GM21717 (cell line): Measurements from ENCODE around the gene CNTLN.
"Not testable (repeated sequence)": the region's sequence is repeated elsewhere in the genome, so short reads cannot be mapped to it uniquely, and the experiment has no call there.

Experiments
- ATAC-seq: cut with Tn5 transposase; IDR thresholded peaks from one replicate; pipeline ENCODE4 v1.9.1; 2021; ENCODE audit warnings: mild to moderate bottlenecking, moderate library complexity; ENCODE audit not compliant: unreplicated experiment

The CNTLN gene

DNA sequence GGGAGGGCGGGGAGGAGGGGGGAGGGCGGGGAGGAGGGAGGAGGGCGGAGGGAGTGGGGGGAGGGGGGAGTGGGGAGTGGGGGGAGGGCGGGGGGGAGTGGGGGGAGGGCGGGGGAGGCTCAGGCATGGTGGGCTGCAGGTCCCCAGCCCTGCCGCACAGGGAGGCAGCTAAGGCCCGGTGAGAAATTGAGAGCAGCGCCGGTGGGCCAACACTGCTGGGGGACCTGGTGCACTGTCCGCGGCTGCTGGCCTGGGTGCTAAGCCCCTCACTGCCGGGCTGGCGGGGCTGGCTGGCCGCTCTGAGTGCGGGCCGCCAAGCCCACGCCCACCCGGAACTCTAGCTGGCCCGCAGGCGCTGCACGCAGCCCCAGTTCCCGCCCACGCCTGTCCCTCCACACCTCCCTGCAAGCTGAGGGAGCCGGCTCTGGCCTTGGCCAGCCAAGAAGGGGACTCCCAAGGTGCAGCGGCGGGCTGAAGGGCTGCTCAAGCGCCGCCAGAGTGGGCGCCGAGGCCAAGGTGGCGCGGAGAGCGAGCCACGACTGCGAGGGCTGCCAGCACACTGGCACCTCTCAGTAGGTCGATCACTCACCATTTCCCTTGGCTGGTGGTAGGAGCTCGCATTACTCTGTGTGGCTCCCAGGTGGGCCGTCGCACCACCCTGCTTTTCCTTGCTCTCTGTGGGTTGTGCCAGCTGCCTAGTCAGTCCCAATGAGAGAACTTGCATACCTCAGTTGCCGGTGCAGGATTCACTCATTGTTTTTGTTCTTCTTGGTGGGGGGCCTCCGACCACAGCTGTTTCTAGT, 160.2 kb downstream of the CNTLN start:
- ATAC-seq: no peak

DNA sequence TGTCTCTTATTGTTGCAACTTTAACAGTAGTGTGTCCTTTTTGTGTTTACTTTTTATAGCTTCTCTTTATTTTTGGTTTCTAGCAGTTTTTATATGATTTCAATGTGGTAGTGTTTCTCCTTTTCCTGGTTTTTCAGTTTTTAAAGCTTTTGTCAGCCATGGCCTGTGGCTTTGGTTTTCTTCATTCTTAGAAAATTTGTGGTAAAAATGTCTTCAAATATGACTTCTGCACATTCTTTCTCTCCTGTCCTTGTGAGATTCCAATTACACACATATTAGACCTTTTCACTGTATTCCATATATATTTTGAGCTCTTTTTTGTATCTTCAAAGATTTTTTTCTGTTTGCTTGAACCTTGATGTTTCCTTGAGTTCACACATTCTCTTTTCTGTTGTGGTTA, 180.5 kb downstream of the CNTLN start:
- no peak for ATAC-seq

DNA sequence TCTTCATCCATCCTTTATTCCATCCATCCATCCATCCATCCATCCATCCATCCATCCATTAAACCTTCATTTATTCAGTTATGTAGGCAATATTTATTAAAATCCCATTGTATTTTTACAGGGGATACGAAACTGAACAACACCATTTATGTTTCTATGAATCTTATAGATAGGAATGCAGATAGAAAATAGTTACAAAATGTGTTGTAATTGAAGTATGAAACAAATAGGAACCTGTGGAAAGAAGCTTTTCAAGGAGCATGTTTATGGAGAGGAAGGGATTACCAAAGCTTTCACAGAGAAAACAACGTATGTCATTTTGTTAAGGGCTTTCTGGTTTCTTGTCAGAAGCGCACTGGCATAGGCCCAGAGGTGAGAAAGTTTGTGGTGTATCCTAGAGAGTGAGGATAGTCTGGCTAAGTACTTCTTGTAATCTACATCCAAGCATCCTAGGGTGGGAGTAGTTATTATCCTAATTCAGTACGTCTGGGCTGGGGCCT, 184.0 kb downstream of the CNTLN start:
- ATAC-seq: no peak

DNA sequence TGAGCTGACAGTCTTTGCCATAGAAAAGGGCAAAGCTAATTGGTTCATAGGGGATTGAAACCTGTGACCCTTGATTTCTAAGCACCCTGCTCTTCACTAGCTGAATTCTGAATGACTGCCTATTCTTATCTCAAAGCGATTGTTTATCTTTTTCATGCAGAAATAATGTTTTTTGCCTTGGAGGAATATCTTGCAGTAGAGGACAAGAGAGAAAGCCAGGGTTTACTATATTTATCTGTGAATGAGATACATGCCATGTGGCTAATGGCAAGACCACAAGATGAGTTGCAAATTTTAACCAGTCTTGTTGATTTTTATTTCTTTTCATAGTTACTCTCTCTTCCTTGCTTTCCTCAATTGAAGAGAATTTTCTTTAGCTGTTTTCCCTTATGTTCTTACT, 185.0 kb downstream of the CNTLN start:
- ATAC-seq: no peak

DNA sequence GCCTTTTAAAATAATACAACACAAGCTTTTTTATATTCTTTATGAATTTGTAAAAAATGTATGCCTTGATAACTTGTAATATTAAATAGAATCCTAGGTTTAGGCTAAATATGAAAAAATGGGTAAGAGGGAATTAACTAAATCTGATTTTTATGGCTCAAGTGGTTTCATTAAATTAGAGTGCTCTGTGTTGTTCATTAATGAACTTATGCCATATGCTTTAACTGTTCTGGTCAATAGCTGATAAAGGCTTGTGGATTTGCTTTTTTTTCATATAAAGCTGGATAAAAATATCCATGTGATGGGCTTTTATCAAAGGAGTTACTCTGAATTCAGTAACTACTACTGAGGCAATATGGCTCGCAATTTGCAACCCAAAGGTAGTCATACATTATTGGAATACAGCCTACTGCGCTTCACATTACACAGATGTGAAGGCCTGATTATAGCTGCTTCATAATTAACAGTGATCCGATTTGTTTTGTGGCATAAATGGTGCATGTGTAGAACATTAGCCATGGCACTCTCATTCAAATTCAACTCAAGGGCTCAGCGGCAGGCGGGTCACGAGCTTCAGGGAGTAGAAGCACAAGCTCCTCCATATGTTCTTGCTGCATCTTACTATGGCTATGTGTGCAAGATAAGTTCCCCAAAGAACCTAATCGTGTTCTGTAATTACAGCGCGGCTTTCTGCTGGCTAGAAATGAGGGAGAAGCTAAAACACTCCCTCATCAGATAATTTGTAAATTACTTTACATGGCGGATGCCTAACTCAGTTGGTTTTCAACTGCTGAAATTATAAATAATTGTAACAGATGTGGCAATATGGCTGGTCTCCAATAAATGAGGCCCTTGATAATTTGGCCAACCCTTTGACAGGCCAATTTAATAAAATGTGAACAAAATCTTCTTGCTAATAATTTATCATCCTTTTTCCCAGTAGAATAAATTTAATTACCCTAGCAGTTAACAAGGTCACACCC, 188.3 kb downstream of the CNTLN start:
- no peak for ATAC-seq

DNA sequence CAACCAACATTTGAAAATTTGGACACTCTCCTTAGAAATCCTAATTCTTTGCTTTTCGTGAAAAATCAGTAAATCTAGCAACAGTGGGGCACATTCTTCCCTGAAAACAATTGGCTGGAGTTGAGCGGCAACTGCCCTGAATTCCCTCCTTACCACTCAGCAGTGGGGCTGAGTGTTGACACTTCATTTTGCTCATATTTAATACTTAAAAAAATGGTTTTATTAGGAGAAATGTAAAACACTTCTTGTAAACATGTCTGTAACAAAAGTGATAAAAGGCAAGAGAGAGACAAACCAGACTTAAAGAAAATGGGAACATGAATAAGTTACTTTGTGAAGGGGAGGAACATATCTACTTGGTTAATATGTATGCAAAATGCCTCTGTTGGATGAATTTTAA, 193.5 kb downstream of the CNTLN start:
- no peak for ATAC-seq

DNA sequence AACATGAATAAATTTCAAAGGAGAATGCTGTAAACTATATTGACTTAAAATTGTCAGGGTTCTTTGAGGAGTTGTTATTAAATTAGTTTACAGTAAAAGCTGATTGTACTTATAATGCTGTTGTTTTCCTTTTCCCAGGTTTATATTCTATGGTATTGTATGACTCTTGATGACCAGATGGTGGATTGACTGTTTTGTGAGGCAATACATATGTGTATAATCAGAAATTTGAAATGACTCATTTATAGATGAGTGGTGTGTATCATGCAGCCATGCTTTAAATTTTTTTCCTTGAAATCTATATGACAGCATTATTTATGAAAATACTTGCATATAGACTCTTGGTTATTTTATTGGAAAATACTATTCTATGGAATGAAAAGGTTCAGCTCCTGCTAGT, 195.3 kb downstream of the CNTLN start:
- ATAC-seq: no peak

DNA sequence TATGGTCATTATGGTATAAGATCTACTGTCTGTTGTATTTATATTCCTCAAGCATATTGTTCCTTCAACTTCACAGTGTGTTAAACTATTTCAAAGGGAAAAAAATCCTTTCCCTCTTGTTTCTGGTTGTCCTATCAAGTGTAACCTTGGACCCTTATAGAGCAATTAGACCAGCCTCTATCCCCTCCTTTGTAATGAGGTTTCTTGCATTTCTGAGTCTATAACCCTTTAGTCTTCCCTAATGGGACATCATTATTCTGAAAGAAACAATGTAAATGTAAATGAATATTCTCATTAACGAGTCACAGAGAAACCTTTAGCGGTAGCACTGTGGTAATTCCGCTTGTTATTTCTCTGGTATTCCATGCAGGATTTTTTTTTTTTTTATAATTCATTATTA, 197.3 kb downstream of the CNTLN start:
- ATAC-seq: no peak

DNA sequence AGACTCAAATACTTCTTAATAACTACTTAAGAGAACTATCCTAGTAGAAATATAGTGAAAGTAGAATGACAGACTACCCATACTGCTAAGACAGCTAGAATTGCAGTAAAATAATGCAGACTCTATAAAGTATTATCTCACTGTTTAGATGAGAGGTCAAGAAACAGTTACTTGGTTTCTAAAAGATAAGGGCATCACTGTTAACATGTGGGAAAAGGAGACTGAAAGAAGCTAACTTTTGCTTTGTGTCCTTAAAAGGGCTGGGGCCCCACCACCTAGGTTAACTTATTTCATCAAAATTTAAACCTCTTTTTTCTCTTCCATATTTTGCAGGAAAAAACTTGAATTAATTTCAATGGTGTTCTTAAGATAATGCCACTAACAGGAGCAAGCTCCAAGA, 204.3 kb downstream of the CNTLN start:
- no peak for ATAC-seq

DNA sequence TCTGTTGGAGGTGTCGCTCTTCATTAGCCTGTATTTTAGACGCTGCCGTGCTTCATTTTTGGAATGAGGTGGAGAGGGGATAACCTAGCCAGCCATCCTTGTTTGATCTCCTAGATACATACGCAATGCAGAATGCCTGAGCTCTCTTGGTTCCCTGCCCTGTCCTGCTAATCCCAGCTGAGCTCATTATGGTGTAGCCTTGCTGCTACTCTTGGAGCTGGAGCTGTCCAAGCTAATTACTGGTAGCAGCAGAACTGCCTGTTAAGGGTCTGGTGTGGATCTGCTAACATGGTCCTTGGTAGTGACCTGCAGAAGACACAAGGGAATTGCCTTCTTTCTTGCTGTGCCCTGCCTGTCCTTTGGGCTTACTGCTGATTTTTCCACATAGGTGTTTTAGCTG, 207.9 kb downstream of the CNTLN start:
- no peak for ATAC-seq

DNA sequence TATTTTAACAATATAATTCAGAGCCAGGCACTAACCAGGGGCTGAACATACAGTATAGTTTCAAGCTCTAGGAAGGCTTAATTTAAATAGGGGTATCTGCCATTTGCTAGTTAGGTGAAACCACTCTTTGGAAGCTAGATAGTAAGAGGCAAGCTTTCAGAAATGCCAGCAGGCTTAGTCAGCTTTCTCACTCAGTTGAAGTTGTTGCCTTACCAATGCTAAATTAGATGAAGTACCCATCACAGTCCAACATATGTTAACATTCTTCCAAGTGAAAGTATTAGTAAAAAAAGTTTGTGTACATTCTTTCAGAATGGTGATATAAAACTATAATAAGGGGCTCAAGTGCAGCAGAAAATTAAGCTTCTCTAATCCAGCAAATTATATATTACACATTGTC, 215.0 kb downstream of the CNTLN start:
- no peak for ATAC-seq

DNA sequence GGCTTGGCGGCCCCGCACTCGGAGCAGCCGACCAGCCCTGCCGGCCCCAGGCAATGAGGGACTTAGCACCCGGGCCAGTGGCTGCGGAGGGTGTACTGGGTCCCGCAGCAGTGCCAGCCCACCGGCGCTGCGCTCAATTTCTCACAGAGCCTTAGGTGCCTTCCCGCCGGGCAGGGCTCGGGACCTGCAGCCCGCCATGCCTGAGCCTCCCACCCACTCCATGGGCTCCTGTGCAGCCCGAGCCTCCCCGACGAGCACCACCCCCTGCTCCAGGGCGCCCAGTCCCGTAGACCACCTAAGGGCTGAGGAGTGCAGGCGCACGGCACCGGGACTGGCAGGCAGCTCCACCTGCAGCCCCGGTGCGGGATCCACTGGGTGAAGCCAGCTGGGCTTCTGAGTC, 219.2 kb downstream of the CNTLN start:
- not testable (repeated sequence) for ATAC-seq

DNA sequence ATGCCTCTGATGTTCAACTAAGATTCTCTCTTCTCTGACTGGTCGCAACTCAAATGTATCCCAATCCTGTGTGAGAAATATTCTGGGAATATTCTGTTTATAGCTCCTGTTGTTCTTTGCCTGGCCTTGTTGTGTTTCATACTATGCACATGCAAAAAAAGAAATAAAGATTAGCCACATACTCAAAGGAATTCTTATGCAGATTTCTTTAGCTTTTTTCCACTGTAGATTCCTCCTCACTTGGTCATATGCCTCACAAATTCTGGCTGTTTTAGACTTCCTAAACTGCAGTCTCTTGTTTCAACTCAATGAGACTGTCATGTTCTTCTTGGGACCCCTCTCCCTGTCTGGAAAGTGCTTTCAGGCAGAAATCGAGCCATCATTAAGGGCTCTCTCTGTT, 226.5 kb downstream of the CNTLN start:
- no peak for ATAC-seq

DNA sequence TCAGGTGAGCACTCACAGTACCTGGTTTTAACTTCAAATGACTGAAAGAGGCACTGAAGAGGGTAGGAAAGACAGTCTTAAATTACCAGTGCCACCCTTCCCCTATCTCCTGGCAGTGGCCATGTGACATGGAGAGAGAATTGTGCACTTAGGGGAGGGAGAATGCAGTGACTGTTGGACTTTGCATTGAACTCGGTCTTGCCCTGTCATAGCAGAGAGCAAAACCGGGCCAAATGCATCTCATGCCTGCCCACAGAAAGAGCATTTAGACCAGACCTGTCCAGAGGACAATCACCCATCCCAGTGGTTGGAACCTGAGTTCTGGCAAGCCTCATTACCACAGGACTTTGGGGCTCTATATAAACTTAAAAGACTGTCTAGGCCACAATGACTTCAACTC, 232.2 kb downstream of the CNTLN start:
- ATAC-seq: no peak

DNA sequence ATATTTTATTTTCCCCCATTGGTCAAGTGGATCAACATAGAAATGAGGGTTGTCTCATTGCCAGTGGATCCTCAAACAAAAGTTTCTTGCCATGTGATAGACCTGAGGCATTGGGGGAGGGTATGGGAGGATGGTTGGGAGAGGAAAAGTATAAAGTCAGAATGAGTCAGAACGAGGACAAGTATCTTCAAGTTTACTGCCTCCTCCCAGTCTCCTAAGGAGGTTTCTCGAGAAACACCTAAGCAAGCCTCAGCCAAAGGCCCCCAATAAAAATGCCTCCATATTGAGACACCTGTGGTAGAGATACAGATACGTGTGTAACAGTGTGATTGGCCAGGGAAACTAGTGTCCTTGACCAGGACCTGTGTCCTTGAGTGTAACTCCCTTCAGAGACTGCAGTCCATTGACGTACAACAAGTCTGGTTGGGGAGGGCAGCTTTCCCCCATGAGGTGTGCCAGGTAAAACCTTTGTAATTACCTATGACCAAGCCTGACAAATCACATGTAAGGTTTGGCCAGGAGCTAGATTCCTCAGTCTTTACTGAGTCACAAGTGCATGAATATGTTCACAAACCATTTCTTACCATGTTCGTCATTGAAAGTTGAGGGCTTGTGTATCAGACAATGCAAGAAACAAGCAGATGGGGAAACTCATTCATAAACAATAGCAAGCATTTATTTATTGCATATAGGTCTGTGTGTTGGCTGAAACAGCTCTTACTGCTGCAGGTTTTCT, 245.5 kb downstream of the CNTLN start:
- no peak for ATAC-seq

DNA sequence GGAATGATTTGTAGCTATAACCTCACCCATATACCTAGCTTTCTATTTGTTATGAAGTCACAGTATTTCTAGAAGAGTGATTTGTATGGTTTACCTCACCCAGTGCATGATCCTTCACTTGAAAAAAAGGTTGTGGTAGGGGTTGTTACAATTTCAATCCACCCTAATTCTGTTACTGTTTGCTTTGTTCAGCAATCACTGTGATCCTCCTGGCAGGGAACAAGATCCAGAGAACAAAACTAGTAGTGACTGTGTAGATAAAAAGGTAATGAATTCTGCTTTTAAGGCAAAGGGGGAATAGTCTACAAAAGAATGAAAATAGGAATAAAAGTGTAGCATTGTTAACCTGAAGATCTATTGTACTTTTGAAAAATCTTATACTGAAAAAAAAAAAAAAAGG, 252.7 kb downstream of the CNTLN start:
- no peak for ATAC-seq

DNA sequence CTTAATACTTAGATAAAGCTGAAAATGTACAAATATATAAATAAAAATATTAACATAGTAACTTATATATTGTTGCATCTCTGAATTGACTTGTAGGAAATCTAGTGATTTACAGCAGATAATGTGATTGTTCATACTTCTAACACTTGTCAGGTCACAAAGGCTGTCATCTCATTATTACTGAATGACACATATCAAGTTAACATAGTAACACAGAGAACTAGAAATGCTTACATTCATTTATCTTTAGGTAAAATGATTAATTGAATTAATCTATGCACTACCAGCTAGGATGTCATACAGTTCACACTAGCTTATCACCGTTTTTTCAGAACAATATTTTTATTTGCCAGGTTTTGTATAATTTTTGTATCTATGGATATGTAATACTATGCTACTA, 254.2 kb downstream of the CNTLN start:
- ATAC-seq: no peak

DNA sequence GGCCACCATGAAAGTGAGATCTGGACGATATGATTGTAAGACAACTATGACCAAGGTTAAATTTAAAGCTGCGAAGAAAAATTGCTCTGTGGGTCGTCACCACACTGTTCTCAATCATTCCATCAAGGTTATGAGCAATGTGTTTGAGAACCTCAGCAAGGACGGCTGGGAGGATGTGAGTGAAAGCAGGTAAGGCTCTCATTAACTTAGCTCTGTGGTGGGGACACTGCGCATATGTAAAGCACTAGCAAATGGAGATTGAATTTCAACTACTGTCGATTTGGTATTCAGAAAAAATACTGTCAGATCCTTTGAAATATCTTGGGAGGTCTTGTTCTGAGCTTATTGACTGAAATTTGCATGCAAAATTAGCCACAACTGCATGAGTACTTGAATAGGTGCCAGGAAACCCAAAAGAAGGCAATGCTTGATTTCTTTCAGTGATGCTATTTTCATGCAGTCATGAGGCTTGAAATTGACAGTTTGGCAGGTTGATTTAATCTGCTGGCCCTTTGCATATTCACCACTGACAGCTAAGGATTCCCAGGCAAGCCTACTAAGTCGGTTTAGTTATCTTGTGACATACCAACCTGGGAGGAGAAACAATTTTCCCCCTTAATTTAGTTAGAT, 260.2 kb downstream of the CNTLN start:
- ATAC-seq: no peak

DNA sequence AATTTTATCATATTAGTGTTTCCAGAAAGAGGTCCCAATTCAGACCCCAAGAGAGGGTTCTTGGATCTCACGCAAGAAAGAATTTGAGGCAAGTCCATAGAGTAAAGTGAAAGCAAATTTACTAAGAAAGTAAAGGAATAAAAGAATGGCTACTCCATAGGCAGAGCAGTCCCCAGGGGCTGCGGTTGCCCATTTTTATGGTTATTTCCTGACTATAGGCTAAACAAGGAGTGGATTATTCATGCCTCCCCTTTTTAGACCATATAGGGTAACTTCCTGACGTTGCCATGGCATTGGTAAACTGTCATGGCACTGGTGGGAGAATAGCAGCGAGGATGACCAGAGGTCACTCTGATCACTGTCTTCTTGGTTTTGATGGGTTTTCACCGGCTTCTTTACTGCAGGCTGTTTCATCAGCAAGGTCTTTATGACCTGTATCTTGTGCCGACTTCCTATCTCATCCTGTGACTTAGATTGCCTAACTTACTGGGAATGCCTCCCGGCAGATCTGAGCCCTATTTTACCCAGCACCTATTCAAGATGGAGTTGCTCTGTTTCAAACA, 262.4 kb downstream of the CNTLN start:
- not testable (repeated sequence) for ATAC-seq

DNA sequence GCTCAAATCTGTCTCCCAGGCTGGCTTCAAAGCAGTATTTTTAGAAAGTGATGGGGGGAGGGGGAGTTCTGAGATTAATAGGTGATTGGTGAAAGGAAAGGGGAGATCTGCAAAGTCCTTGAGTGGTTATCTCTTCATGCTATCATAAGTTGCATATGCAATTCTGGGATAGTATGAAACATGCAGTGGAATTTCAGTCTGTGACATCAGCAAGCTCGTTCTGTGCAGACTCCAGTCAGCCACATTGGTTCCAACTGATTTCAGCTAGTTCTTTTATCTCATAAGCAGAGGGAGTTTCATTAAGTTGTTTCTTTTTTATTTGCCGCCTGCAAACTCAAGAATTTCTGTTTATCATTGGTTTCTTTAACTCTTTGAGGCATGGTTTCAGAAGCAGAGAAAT, 263.5 kb downstream of the CNTLN start:
- ATAC-seq: no peak
